ENCODE data around the gene PCSK4. TPM values are rescaled to one million over a fixed set of nuclear protein-coding genes. Genes with fewer than 3 reads are reported as not detected.
A peak's percentile ranks its signal among the peaks of the same experiment; 100 is the strongest.

The PCSK4 gene
- total and polyA plus RNA-seq, 2 of the 13 experiments (the other 11 are each of a cell fraction or from before 2014, with no cell fraction given) = 2.0 to 2.7 TPM

GRCh38 chr19:1474011-1474764, 16.0 kb downstream of the PCSK4 start:
- BruUV-seq (replicated peaks) = no TSS peak
- intact Hi-C loops (cut with micrococcal nuclease; ENCODE audit: unreplicated experiment) (no loop called here), in situ Hi-C loops (cut with HindIII; ENCODE audit: extremely low pct_ligation_motif_present, low pct_unique_long_range_greater_than_20kb) (no loop called here)
- WGBS (ENCODE audit: low lambda C conversion rate) = 97% methylated on average over 8 of the region's 31 CpGs
- no peaks in the 10 kb centered on the region for H3K9me3 ChIP-seq (ENCODE audit: low read length)
- H3K27ac ChIP-seq (ENCODE audit: extremely low read length, insufficient read depth, low read length) = no peak overlapping the region
- FAIRE-seq = no peak
- no peak overlapping the region for H2AFZ ChIP-seq (ENCODE audit: low read length)
- peak; percentile 35 for TF ChIP-seq RBM22 (optimal IDR thresholded peaks at IDR 0.05; ENCODE audit: low read length)
- TF ChIP-seq AGO2 (optimal IDR thresholded peaks at IDR 0.05; ENCODE audit: low read depth, low read length) = peak; percentile 76
- TF ChIP-seq ZFP41 (CRISPR knock-in tag; IDR thresholded peaks at IDR 0.05; ENCODE audit: borderline replicate concordance) = no peak
- TF ChIP-seq RBFOX2 (IDR thresholded peaks at IDR 0.05; ENCODE audit: low read depth, low read length) = peak; percentile 26; the same call in 1 of the 2 replicates
- TF ChIP-seq POGK (CRISPR knock-in tag; conservative IDR thresholded peaks at IDR 0.05) = no peak
- TF ChIP-seq HBP1 (CRISPR knock-in tag; IDR thresholded peaks at IDR 0.05; ENCODE audit: low read depth) = no peak
- peaks cover 15% of the 10 kb centered on the region for H4K20me1 ChIP-seq (ENCODE audit: insufficient read depth, low read length)
- no peak for ATAC-seq
- CTCF ChIA-PET (ENCODE audit: low intra/inter-chr PET ratio, low total read pairs) = no interaction called here
- H3K36me3 ChIP-seq (replicated peaks in 1 of 2; ENCODE audit: control insufficient read depth in 1 of 2, insufficient read depth in 2 of 2, low read length in 2 of 2) = peaks cover 2 to 8% of the 10 kb centered on the region in 2 experiments; a peak in 3 of 5 replicates
- POLR2A ChIA-PET = interaction anchor here (1.3 kb wide), 1 partner anchor 19 kb away, joined by 3 read pairs; no protein-coding TSS in a partner anchor
- H3K79me2 ChIP-seq (ENCODE audit: insufficient read depth, low read length) = peaks cover 16% of the 10 kb centered on the region
- no peaks in the 10 kb centered on the region for H3K27me3 ChIP-seq (ENCODE audit: control insufficient read depth in 1 of 2, insufficient read depth in 2 of 2, low read length in 2 of 2)
- no peak for DNase-seq (ENCODE audit: low spot score)
- H3K4me3 ChIP-seq (replicated peaks in 1 of 3; ENCODE audit: insufficient read depth in 1 of 3, low read depth in 2 of 3, low read length in 3 of 3) = no peak overlapping the region
- peaks cover 40% of the 10 kb centered on the region for H3K4me1 ChIP-seq (ENCODE audit: insufficient read depth, low read length)
- no peak overlapping the region for H3K9ac ChIP-seq (ENCODE audit: insufficient read depth, low read depth, low read length)
- H3K4me2 ChIP-seq (ENCODE audit: low read depth, low read length) = no peak overlapping the region

Data from HepG2 (cell line).